Hepatocyte (in vitro differentiated cells): ENCODE data around the gene AIF1. TPM values are rescaled to one million over a fixed set of nuclear protein-coding genes. Genes with fewer than 3 reads are reported as not detected.

Source experiments
- DNase-seq: peaks from one replicate; pipeline ENCODE4 v3.0.0-alpha.2; 2016; ENCODE audit warnings: low spot score
- H2AFZ ChIP-seq: fragments of 200-600 bp; sonication (generic); 2 replicates; pipeline ENCODE4 v1.6.0; 2016; ENCODE audit warnings: antibody characterized with exemption, mild to moderate bottlenecking
- H3K27ac ChIP-seq: fragments of 200-600 bp; sonication (generic); 2 replicates; pipeline ENCODE4 v1.5.1; 2016; ENCODE audit warnings: mild to moderate bottlenecking
- H3K27me3 ChIP-seq: fragments of 200-600 bp; sonication (generic); 2 replicates; pipeline ENCODE4 v1.6.1; 2016
- H3K36me3 ChIP-seq: fragments of 200-600 bp; sonication (generic); replicated peaks from 2 replicates; pipeline ENCODE4 v1.5.1; 2016; ENCODE audit warnings: low read depth; ENCODE audit not compliant: insufficient read depth
- H3K4me1 ChIP-seq: fragments of 200-600 bp; sonication (generic); 2 replicates; pipeline ENCODE4 v1.5.1; 2016; ENCODE audit warnings: mild to moderate bottlenecking, moderate library complexity; ENCODE audit not compliant: insufficient read depth
- H3K4me2 ChIP-seq: fragments of 200-600 bp; sonication (generic); 2 replicates; pipeline ENCODE4 v1.6.0; 2016
- H3K4me3 ChIP-seq: fragments of 200-600 bp; sonication (generic); 2 replicates; pipeline ENCODE4 v1.5.1; 2016; ENCODE audit warnings: mild to moderate bottlenecking
- H3K79me2 ChIP-seq: fragments of 200-600 bp; sonication (generic); 2 replicates; pipeline ENCODE4 v1.6.0; 2017; ENCODE audit warnings: mild to moderate bottlenecking
- H3K9me2 ChIP-seq: fragments of 200-600 bp; sonication (generic); replicated peaks from 2 replicates; pipeline ENCODE4 v1.6.0; 2017; ENCODE audit warnings: mild to moderate bottlenecking; ENCODE audit not compliant: insufficient read depth
- H3K9me3 ChIP-seq: fragments of 200-600 bp; sonication (generic); 2 replicates; pipeline ENCODE4 v1.5.1; 2016; ENCODE audit warnings: low read depth, mild to moderate bottlenecking
- H4K20me1 ChIP-seq: fragments of 200-600 bp; sonication (generic); 2 replicates; pipeline ENCODE4 v1.6.0; 2016; ENCODE audit warnings: mild to moderate bottlenecking; ENCODE audit not compliant: insufficient read depth, poor library complexity, severe bottlenecking
- EZH2 ChIP-seq: fragments of 200-600 bp; sonication (generic); IDR thresholded peaks from 2 replicates; pipeline ENCODE4 v1.6.1; 2016; ENCODE audit warnings: antibody characterized with exemption, mild to moderate bottlenecking, borderline replicate concordance
- EZH2phosphoT487 ChIP-seq: fragments of 200-600 bp; sonication (generic); IDR thresholded peaks from one replicate; pipeline ENCODE4 v1.6.1; 2018; ENCODE audit warnings: antibody characterized with exemption, mild to moderate bottlenecking, low read depth, moderate library complexity; ENCODE audit not compliant: unreplicated experiment, severe bottlenecking
- WGBS: methylation state at CpG from one replicate; pipeline ENCODE4 v1.1.6; 2016; ENCODE audit warnings: low lambda C conversion rate; ENCODE audit errors: missing lambda C conversion rate; 5-methylcytosine and 5-hydroxymethylcytosine counted together
- polyA plus RNA-seq: library from polyadenylated mRNA; unstranded; fragments of >200 nt; fragmentation: Nextera tagmentation; extraction: Ambion mirVana; gene quantifications from 2 replicates; pipeline ENCODE4 v1.2.1, GENCODE V29; 2016
- total RNA-seq: library from RNA; depleted of rRNA; stranded (reverse); fragments of >200 nt; gene quantifications from 2 replicates; pipeline ENCODE4 v1.2.3, GENCODE V29; 2014
- TF ChIP-seq, protein P1 (sequence below): fragments of 200-600 bp; sonication (generic); IDR thresholded peaks from 2 replicates; pipeline ENCODE4 v1.5.1; 2016; ENCODE audit warnings: antibody characterized with exemption, mild to moderate bottlenecking; ENCODE audit not compliant: poor library complexity

Gene AIF1
- total and polyA plus RNA-seq, 2 experiments from 2014 or later = 4.6 to 7.2 TPM

DNA sequence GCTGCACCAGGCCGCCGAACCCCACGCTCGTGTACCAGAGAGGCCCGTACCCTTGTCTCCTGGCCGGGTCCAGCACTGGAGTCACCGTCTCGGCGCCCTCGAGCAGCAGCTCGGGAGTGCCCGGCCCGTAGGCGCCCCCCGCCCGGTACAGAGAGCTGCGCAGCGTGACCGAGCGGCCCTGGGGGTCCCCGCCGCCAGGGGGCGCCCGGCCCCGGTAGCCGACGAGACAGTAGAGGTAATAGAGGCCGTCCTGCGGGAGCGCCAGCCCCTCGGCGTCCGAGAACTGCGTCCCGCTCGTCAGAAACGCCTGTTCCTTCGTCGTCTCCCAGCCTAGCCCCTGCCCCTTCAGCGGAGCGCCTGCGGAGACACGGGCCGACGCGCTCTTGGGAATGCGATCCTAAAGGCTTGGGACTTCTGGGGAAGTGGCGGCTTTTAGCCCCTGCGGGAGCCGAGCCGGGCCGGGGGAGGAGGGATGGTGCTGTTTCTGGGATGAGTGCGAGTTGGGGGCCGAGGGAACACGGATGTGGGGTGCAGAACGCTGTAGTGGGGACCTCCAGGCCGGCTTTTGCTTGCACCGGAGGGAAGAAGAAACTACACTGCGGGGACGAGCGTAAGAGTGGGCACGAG is 34.1 kb upstream of the AIF1 start:
- Histone ChIP-seq H3K9me3 (no peaks in the 10 kb centered on the region), H3K79me2 (no peaks in the 10 kb centered on the region), H3K4me1 (peaks cover 2% of the 10 kb centered on the region), H3K27ac (peak overlapping the region; percentile 88), H3K4me2 (peak overlapping the region; percentile 95), H3K9me2 (no peaks in the 10 kb centered on the region), H2AFZ (peak overlapping the region; percentile 94), H4K20me1 (no peaks in the 10 kb centered on the region), H3K27me3 (no peaks in the 10 kb centered on the region), H3K36me3 (no peaks in the 10 kb centered on the region), H3K4me3 (peak overlapping the region; percentile 91)
- DNase-seq = peak; percentile 92
- TF ChIP-seq EZH2 = no peak
- TF ChIP-seq, protein P1, sequence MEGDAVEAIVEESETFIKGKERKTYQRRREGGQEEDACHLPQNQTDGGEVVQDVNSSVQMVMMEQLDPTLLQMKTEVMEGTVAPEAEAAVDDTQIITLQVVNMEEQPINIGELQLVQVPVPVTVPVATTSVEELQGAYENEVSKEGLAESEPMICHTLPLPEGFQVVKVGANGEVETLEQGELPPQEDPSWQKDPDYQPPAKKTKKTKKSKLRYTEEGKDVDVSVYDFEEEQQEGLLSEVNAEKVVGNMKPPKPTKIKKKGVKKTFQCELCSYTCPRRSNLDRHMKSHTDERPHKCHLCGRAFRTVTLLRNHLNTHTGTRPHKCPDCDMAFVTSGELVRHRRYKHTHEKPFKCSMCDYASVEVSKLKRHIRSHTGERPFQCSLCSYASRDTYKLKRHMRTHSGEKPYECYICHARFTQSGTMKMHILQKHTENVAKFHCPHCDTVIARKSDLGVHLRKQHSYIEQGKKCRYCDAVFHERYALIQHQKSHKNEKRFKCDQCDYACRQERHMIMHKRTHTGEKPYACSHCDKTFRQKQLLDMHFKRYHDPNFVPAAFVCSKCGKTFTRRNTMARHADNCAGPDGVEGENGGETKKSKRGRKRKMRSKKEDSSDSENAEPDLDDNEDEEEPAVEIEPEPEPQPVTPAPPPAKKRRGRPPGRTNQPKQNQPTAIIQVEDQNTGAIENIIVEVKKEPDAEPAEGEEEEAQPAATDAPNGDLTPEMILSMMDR = peak; percentile 99
- TF ChIP-seq EZH2phosphoT487 = no peak
- 1% methylated on average over 54 of the region's 62 CpGs for WGBS

GRCh38 chr6:31581434-31582229 is 33.4 kb upstream of the AIF1 start:
- Histone ChIP-seq H3K27ac (peak overlapping the region; percentile 88), H3K79me2 (no peaks in the 10 kb centered on the region), H3K4me1 (peaks cover 2% of the 10 kb centered on the region), H3K4me2 (peak overlapping the region; percentile 95), H3K27me3 (no peaks in the 10 kb centered on the region), H3K36me3 (no peaks in the 10 kb centered on the region), H2AFZ (peak overlapping the region; percentile 94), H3K4me3 (peak overlapping the region; percentile 91), H3K9me3 (no peaks in the 10 kb centered on the region), H3K9me2 (no peaks in the 10 kb centered on the region), H4K20me1 (no peaks in the 10 kb centered on the region)
- TF ChIP-seq EZH2phosphoT487 (no peak), EZH2 (no peak)
- TF ChIP-seq, protein P1 = no peak
- 51% methylated on average over 13 of the region's 21 CpGs for WGBS
- peak; percentile 38 for DNase-seq

GRCh38 chr6:31582230-31582643 is 32.8 kb upstream of the AIF1 start, which contains the start of gene LTB:
Gene LTB (minus strand): TSS chr6:31582424. CDS start chr6:31582417, 7 bp downstream.
- Histone ChIP-seq H3K9me3 (no peaks in the 10 kb centered on the region), H3K4me3 (peak within 1 kb of the TSS; percentile 91), H3K9me2 (no peaks in the 10 kb centered on the region), H3K36me3 (no peaks in the 10 kb centered on the region), H3K27ac (peak within 1 kb of the TSS; percentile 88), H3K4me2 (peak within 1 kb of the TSS; percentile 95), H3K79me2 (no peaks in the 10 kb centered on the region), H3K27me3 (no peaks in the 10 kb centered on the region), H3K4me1 (peaks cover 2% of the 10 kb centered on the region), H4K20me1 (no peaks in the 10 kb centered on the region), H2AFZ (peak within 1 kb of the TSS; percentile 94)
- no peak for DNase-seq
- WGBS = 83% methylated on average over 3 of the region's 3 CpGs
- no peak for TF ChIP-seq EZH2phosphoT487
- no peak for TF ChIP-seq EZH2
- TF ChIP-seq, protein P1 = no peak
